ENCODE data around the gene FOXL3.
A peak's percentile ranks its signal among the peaks of the same experiment; 100 is the strongest.

- peak in 4 of 6 experiments; percentile 34 to 54 (median 42) for TF ChIP-seq CTCF (IDR thresholded peaks at IDR 0.05)
- TF ChIP-seq POLR2A (IDR thresholded peaks at IDR 0.05): no peak
Measured at GRCh38 chr7:266851-267840, 22.8 kb upstream of the FOXL3 start.

Data from adrenal gland (tissue), 5 donors.